ENCODE data around the gene PMFBP1. TPM values are rescaled to one million over a fixed set of nuclear protein-coding genes. Genes with fewer than 3 reads are reported as not detected.

The PMFBP1 gene
- total and polyA plus RNA-seq, 10 of the 15 experiments (the other 5 are each of a cell fraction or from before 2014, with no cell fraction given): 0.40 to 2.3 (median 1.1) TPM

DNA sequence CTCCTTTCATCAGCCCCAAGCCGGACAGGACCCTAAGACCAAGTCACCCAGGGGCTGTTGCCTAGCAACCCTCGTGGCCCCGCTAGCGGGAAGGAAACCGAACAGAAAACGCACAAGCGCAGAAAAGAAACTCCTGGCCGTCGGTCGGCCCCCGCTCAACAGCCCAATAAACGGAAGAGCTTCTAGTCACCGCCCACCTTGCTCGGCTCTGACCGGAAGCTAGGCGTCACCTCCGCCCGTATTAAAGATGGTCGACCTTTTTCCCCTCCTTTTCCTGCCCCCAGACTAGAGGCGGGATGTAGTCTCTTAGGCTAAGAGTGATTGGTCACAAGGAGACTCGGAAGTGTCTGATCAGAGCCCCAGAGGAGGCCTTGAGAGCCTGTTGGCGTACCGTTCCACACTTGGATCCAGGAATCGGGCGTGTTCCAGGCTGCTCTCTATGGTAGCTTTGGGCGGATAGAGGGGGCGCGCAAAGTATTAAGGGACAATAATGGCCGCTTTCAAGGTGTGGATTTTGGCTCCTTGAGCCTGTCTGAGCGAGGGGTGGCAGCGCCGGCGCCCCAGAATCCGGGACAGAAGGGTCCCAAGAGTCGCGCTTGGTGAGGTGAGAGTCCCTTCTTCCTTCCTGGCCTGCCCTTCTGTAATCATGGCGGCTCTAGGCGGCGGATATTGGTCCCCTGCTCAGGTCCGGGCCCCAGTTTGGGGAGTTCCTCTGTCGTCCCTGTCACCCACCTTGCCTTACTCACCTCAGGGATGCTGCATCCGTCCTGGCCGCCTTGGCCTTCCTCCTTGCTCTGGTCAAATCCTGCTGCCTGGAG is 78.3 kb downstream of the PMFBP1 start, which contains the start of the genes DHX38 and TXNL4B (continued):
- TF ChIP-seq RCOR1 (conservative IDR thresholded peaks at IDR 0.05; ENCODE audit: low read depth, low read length): no peak
- TF ChIP-seq NFYA (IDR thresholded peaks at IDR 0.05; ENCODE audit: borderline replicate concordance, low read depth, low read length): no peak
- TF ChIP-seq, protein P1, sequence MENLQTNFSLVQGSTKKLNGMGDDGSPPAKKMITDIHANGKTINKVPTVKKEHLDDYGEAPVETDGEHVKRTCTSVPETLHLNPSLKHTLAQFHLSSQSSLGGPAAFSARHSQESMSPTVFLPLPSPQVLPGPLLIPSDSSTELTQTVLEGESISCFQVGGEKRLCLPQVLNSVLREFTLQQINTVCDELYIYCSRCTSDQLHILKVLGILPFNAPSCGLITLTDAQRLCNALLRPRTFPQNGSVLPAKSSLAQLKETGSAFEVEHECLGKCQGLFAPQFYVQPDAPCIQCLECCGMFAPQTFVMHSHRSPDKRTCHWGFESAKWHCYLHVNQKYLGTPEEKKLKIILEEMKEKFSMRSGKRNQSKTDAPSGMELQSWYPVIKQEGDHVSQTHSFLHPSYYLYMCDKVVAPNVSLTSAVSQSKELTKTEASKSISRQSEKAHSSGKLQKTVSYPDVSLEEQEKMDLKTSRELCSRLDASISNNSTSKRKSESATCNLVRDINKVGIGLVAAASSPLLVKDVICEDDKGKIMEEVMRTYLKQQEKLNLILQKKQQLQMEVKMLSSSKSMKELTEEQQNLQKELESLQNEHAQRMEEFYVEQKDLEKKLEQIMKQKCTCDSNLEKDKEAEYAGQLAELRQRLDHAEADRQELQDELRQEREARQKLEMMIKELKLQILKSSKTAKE (IDR thresholded peaks at IDR 0.05; ENCODE audit: low read depth, poor library complexity, severe bottlenecking): peak; percentile 74
- TF ChIP-seq HDAC6 (IDR thresholded peaks at IDR 0.05; ENCODE audit: unreplicated experiment): no peak
- TF ChIP-seq EGR1 (IDR thresholded peaks at IDR 0.05; ENCODE audit: borderline replicate concordance in 1 of 2, low read depth in 2 of 2, low read length in 2 of 2): peak in 1 of 2 experiments; percentile 45; a peak in 1 of 3 replicates
- no peak for TF ChIP-seq MTA2 (IDR thresholded peaks at IDR 0.05; ENCODE audit: low read depth)
- TF ChIP-seq, protein P2, sequence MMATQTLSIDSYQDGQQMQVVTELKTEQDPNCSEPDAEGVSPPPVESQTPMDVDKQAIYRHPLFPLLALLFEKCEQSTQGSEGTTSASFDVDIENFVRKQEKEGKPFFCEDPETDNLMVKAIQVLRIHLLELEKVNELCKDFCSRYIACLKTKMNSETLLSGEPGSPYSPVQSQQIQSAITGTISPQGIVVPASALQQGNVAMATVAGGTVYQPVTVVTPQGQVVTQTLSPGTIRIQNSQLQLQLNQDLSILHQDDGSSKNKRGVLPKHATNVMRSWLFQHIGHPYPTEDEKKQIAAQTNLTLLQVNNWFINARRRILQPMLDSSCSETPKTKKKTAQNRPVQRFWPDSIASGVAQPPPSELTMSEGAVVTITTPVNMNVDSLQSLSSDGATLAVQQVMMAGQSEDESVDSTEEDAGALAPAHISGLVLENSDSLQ (IDR thresholded peaks at IDR 0.05): peak; percentile 91
- TF ChIP-seq, protein P3, sequence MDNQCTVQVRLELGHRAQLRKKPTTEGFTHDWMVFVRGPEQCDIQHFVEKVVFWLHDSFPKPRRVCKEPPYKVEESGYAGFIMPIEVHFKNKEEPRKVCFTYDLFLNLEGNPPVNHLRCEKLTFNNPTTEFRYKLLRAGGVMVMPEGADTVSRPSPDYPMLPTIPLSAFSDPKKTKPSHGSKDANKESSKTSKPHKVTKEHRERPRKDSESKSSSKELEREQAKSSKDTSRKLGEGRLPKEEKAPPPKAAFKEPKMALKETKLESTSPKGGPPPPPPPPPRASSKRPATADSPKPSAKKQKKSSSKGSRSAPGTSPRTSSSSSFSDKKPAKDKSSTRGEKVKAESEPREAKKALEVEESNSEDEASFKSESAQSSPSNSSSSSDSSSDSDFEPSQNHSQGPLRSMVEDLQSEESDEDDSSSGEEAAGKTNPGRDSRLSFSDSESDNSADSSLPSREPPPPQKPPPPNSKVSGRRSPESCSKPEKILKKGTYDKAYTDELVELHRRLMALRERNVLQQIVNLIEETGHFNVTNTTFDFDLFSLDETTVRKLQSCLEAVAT (IDR thresholded peaks at IDR 0.05): 0 out of 2 replicates have a peak, but pooled peaks have one; percentile 26
- TF ChIP-seq, protein P4, sequence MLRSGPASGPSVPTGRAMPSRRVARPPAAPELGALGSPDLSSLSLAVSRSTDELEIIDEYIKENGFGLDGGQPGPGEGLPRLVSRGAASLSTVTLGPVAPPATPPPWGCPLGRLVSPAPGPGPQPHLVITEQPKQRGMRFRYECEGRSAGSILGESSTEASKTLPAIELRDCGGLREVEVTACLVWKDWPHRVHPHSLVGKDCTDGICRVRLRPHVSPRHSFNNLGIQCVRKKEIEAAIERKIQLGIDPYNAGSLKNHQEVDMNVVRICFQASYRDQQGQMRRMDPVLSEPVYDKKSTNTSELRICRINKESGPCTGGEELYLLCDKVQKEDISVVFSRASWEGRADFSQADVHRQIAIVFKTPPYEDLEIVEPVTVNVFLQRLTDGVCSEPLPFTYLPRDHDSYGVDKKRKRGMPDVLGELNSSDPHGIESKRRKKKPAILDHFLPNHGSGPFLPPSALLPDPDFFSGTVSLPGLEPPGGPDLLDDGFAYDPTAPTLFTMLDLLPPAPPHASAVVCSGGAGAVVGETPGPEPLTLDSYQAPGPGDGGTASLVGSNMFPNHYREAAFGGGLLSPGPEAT (IDR thresholded peaks at IDR 0.05; ENCODE audit: low read depth): peak; percentile 96
- TF ChIP-seq, protein P5, sequence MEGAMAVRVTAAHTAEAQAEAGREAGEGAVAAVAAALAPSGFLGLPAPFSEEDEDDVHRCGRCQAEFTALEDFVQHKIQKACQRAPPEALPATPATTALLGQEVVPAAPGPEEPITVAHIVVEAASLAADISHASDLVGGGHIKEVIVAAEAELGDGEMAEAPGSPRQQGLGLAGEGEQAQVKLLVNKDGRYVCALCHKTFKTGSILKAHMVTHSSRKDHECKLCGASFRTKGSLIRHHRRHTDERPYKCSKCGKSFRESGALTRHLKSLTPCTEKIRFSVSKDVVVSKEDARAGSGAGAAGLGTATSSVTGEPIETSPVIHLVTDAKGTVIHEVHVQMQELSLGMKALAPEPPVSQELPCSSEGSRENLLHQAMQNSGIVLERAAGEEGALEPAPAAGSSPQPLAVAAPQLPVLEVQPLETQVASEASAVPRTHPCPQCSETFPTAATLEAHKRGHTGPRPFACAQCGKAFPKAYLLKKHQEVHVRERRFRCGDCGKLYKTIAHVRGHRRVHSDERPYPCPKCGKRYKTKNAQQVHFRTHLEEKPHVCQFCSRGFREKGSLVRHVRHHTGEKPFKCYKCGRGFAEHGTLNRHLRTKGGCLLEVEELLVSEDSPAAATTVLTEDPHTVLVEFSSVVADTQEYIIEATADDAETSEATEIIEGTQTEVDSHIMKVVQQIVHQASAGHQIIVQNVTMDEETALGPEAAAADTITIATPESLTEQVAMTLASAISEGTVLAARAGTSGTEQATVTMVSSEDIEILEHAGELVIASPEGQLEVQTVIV (IDR thresholded peaks at IDR 0.05; ENCODE audit: borderline replicate concordance, partially characterized antibody): peak; percentile 80
- peak; percentile 73 for TF ChIP-seq EED (IDR thresholded peaks at IDR 0.05; ENCODE audit: low read depth)
- TF ChIP-seq POU2F2 (IDR thresholded peaks at IDR 0.05; ENCODE audit: borderline replicate concordance, low read depth, low read length): peak; percentile 4; the same call in 1 of the 3 replicates
- no peak for TF ChIP-seq ETV6 (conservative IDR thresholded peaks at IDR 0.05 in 1 of 2, IDR thresholded peaks at IDR 0.05 in 1 of 2; ENCODE audit: borderline replicate concordance in 1 of 2, low read depth in 1 of 2)
- TF ChIP-seq TARDBP (IDR thresholded peaks at IDR 0.05; ENCODE audit: borderline replicate concordance): peak; percentile 31; the same call in 1 of the 2 replicates
- peak; percentile 86 for TF ChIP-seq POLR2A (IDR thresholded peaks at IDR 0.05; ENCODE audit: low read depth, low read length)
- TF ChIP-seq SIN3A (IDR thresholded peaks at IDR 0.05; ENCODE audit: low read depth, low read length): peak; percentile 78; the same call in 1 of the 2 replicates
- peak; percentile 35 for TF ChIP-seq KLF5 (IDR thresholded peaks at IDR 0.05; ENCODE audit: partially characterized antibody)
- no peak for TF ChIP-seq RELA (IDR thresholded peaks at IDR 0.05; ENCODE audit: borderline replicate concordance, partially characterized antibody)
- peak; percentile 75 for TF ChIP-seq TAF1 (IDR thresholded peaks at IDR 0.05; ENCODE audit: borderline replicate concordance, low read depth, low read length)
- TF ChIP-seq SMAD5 (IDR thresholded peaks at IDR 0.05; ENCODE audit: low read depth): peak; percentile 58; the same call in 1 of the 2 replicates
